Fibroblast of gingiva (primary cell): ENCODE measurements around the gene ADIRF.
"Not testable (repeated sequence)": the region's sequence is repeated elsewhere in the genome, so short reads cannot be mapped to it uniquely, and the experiment has no call there.

Experiments
- DNase-seq: peaks from one replicate; pipeline ENCODE4 v3.0.0-alpha.2; 2011; ENCODE audit warnings: low read depth

The ADIRF gene

DNA sequence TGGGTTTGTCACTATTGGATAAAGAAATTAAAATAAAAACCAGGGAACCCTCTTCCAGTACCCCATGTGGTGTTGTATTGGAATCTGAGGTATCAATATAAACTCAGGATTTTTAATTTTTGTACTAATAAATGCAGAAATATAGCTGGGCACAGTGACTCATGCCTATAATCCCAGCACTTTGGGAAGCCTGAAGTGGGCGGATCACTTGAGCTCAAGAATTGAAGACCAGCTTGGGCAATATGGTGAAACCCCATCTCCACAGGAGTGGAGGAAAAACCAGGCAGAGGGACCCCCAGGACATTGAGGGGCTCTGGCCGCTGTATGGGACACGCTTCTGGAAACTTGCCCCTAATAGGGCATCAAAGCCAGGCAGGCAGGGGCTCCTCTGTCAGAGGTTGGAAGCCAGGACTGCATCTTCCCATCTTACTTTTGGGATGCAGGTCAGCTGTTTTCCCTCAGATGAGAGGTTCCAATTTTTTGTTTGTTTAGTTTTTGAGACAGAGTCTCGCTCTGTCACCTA is 11.1 kb downstream of the ADIRF start:
- no peak for DNase-seq

DNA sequence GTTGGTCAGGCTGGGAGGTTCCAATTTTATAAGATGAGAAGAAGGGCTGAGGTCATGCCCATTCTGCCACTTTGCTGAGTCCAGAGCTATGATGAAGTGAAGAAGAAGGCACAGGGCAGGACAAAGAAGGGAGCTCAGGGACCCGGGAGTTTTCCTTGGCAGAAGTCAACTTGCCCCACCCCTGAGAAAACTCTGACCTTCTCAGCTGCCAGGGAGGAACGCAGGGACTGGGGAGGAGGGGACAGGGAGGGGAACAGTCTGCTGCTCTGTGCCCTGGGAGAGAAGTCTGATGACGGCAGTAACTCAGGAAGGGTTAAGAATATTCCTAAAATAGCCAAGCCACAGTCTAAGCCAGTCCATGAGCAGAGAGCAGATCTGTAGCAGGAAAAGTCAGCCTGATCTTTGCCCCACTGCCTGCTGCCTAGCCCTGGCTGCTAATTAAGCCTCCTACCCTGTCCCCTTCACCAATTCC is 11.7 kb downstream of the ADIRF start:
- peak; percentile 78 for DNase-seq

DNA sequence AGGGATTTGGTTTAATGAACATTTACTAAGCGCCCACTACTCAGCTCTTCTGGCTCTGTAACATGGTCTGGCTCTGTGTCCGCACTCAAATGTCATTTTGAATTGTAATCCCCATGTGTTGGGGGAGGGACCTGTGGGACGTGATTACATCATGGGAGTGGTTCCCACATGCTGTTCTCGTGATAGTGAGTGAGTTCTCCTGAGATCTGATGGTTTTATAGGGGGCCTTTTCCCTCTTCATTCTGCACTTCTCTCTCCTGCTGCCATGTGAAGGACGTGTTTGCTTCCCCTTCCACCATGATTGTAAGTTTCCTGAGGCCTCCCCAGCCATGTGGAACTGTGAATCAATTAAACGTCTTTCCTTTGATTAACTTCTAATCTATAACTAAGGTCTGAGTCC is 12.7 kb downstream of the ADIRF start:
- not testable (repeated sequence) for DNase-seq

DNA sequence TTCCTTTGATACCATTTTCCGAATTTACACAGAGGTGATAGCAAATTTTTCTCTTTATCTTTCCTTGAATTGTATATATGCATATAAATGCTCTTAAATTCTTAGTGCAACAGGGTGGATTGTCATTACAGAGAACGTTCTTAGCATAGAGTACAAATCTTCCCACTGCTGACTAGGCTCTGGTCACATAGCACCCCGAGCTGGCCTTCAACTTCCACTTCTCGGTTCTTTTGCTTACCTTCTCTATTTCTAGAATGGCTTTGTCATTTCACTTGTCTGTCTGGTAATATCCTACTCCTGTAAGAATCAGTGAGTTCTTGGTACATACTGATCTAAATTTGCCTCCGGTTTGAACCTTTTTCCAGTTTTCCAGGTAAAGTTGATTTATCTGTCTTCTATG is 13.4 kb downstream of the ADIRF start:
- no peak for DNase-seq

DNA sequence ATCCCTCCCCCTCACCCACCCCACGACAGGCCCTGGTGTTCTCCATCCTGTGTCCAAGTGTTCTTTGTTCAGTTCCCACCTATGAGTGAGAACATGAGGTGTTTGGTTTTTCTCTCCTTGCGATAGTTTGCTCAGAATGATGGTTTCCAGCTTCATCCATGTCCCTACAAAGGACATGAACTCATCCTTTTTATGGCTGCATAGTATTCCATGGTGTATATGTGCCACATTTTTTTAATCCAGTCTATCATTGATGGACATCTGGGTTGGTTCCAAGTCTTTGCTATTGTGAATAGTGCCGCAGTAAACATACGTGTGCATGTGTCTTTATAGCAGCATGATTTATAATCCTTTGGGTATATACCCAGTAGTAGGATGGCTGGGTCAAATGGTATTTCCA is 16.2 kb downstream of the ADIRF start:
- not testable (repeated sequence) for DNase-seq

DNA sequence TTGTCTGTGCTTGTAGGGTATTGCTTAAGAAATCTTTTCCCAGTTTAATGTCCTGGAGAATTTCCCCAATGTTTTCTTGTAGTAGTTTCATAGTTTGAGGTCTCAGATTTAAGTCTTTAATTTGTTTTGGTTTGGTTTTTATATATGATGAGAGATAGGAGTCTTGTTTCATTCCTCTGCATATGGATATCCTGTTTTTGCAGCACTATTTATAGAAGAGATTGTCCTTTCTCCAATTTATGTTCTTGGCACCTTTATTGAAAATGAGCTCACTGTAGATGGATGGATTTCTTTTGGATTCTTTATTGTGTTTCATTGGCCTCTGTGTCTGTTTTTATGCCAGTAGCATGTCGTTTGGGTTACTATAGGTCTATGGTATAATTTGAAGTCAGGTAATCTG is 20.2 kb downstream of the ADIRF start:
- DNase-seq = no peak

DNA sequence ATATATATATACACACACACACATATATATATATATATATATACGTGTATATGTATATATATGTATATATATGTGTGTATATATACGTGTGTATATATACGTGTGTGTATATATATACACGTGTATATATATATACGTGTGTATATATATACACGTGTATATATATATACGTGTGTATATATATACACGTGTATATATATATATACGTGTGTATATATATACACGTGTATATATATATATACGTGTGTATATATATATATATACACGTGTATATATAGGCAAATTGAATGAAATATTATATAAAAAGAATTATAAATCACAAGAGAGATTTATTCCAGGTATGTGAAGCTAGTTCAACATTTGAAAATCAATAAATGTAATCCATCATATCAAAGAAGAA is 23.1 kb downstream of the ADIRF start:
- not testable (repeated sequence) for DNase-seq

DNA sequence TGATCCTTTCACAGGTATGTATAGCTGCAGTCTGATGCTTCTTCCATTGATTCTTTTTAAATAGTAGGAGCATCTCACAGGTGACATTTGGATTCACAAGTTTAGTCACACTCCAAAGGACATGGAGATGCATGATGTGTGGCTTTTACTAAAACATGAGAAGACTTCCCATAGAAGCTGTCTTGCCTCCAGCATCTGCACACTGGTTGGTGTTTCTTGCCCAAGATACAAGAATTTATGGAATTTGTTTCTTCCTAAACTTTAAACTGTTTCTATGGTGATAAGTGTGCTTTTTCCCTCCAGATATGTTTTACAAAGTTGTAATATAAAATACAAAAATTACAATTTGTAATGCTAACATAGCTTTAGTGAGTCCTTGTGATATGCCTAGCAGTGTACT is 24.2 kb downstream of the ADIRF start:
- DNase-seq = peak; percentile 22

DNA sequence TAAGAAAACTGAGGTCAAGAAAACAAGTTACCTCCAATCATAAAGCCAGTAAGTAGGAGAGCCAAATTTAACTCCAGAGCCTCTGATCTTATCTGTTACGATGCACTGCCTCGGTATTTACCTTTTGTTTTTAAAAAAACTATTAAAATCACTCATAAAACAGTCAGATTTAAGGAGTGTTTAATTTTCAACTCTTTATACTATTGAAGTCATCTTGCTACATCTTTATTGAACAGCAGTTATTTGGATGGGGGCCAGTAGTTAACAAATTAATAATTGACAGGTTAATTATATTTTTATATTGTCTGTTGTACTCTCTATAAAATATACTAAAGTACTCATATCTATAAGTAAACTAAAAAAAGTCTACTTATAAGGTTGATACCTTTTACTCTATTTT is 24.6 kb downstream of the ADIRF start:
- DNase-seq = no peak

DNA sequence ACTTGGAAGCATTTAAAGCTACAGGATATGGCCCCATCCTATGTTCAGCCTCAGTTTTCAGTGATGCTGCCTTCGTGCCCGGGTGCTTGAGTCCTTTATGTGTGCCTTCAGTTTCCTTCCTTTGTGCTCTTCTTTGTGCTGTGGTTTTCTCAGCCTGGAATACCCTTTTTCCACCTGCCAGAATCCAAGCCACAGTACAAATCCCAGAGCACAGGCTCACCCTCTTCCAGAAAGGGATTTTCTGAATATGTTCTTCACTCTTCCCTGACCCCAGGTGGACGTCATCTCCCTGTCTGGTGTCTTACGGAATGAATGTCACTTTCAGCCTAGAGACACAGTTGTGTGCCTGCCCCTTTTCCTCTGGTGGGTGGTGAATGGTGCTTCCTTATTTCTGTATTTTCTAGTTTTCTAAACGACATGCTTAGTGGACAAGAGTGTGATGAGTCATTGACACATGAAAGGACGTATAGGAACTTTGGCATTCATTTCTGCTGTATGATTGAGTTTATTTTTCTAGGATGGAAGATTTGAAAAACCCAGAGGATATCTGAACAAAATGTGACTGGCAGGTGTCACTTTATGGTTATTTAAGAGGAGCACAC is 31.6 kb downstream of the ADIRF start:
- not testable (repeated sequence) for DNase-seq

DNA sequence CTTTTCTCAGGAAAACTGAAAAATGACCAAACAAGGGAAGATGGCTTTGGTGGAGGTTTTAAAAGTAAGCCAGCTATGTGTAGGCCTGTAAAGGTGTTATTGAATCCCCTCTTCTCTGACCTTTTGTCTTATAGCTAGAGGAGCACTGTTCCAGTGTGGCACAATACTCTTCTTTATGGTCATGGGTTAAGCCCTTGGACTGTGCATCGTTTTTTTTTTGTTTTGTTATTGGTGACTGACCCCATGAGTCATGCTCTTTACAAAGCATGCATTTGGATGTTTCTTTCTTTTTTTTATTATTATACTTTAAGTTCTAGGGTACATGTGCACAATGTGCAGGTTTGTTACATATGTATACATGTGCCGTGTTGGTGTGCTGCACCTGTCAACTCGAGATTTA is 32.2 kb downstream of the ADIRF start:
- peak; percentile 39 for DNase-seq

DNA sequence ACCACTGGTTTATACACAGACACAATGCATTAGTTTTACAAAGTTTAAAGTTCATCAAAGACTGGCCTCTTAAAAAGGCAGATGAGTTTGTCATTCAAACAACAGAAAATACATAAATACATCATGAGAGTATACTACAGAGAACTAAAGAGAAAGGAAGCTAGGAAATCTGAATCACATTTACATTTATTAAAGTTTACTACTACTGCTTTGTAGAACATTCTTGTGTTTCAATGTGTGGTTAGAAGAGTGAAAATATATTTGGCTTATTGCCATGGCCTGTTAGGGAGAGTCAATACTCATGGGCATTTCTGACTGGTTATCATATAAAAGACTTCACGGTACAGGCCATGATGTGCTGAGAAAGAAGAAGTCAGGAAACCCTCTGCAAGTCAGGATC is 38.8 kb downstream of the ADIRF start:
- DNase-seq = peak; percentile 24

DNA sequence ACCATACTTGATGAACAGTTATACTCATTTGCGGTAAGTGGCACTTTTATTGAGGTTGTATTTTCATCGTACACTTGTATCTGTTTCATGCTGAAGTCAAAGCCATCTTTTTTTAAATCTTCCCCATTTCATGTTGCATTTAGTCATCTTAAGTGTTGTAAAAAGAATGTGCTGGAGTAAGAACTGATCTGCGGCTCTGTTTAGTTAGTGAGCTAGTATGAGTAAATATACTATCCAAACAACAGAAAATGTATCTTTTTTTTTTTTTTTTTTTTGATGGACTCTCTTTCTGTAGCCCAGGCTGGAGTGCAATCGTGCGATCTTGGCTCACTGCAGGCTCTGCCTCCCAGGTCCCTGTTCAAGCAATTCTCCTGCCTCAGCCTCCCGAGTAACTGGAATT is 39.4 kb downstream of the ADIRF start:
- not testable (repeated sequence) for DNase-seq

DNA sequence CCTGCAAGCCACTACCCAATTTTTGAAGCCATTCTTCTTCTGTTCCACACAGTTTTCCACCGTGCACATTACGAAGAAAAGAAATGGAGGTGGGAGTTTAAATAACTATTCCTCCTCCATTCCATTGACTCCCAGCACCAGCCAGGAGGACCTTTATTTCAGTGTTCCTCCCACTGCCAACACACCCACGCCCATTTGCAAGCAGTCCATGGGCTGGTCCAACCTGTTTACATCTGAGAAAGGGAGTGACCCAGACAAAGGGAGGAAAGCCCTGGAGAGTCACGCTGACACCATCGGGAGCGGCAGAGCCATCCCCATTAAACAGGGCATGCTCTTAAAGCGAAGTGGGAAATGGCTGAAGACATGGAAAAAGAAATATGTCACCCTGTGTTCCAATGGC is 40.0 kb downstream of the ADIRF start:
- not testable (repeated sequence) for DNase-seq

DNA sequence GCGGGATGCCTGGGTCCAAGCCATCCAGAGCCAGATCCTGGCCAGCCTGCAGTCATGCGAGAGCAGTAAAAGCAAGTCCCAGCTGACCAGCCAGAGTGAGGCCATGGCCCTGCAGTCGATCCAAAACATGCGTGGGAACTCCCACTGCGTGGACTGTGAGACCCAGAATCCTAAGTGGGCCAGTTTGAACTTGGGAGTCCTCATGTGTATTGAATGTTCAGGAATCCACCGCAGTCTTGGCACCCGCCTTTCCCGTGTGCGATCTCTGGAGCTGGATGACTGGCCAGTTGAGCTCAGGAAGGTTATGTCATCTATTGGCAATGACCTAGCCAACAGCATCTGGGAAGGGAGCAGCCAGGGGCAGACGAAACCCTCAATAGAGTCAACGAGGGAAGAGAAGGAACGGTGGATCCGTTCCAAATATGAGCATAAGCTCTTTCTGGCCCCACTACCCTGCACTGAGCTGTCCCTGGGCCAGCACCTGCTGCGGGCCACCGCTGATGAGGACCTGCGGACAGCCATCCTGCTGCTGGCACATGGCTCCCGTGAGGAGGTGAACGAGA is 40.9 kb downstream of the ADIRF start:
- not testable (repeated sequence) for DNase-seq

DNA sequence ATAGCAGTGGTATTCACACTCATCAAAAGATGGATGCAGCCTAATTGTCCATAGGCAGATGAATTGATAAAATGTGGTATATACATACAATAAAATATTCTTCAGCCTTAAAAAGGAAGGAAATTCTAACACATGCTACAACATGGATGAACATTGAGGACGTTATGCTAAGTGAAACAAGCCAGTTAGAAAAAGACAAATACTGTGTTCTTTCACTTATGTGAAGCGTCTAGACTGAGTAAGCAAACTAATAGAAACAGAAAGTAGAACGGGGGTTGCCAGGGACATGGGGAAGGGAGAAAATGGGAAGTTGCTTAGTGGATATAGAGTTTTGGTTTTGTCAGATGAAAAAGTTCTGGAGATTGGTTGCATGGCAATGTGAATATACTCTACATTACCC is 45.2 kb downstream of the ADIRF start:
- DNase-seq = not testable (repeated sequence)

DNA sequence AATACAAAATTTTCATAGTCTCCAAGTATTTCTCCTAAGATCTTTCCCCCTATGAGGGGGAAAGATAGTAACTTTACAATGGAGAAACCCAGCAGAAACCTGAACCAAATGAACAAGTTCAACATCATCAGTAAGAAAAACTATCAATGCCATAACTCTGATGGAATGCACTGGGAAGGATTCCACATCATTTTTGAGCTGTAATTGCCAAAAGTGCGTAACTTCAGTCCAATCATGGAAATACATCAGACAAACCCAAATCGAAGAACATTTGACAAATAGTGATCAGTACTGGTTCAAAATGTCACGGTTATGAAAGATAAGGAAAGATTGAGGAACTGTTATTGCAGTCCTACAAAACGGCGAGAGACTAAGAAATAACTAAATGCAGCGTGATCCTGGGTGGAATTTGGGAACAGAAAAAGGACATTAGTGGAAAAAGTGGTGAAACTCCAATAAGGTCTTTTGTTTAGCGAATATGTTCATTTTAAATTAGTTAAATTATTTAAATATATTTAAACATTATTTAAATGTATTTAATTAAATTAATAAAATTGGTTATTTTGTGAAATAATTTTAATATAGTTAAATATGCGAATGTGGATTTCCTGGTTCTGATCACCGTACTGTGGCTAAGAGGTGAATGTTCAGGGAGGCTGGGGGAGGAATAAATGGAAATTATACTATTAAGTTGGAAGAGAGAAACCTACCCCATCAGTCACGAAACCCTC is 46.9 kb downstream of the ADIRF start:
- peak; percentile 27 for DNase-seq

DNA sequence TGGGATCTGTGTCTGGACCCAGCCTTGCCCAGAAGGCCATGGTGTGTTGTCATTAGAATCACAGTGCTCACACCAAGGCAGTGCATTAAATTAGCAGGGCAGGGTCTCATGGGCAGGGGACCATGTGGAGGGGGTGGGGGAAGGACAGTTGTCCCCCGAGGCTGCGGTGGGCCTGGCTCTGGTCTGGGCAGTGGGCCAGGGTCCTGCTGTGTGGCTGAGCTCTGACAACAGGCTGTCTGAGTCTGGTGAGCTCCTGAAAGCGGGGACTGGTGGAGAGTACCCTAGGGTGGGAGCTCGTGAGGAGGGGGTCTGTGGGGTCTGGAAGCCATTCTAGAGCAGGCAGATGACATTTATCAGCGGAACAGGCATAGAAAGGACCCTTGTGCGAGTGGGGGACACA is 49.8 kb downstream of the ADIRF start:
- DNase-seq = not testable (repeated sequence)

DNA sequence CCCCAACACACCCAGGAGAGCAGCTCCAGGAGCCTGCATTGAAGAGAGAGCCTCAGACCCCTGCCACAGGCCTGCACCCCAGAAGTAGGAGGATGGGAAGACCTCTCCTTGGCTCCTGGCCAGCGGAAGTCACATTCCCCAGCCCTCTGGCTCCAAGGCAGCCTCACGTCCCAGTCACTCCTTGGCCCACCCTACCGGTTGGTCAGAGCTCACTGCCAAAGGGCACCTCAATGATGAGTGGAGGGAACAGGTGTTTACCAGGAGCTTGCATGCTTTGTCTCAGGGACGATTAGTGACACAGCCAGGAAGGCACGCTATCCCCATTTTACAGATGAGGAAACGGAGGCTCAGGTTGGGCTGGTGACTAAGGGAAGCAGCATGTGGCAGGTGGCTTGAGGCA is 50.8 kb downstream of the ADIRF start:
- DNase-seq = not testable (repeated sequence)

DNA sequence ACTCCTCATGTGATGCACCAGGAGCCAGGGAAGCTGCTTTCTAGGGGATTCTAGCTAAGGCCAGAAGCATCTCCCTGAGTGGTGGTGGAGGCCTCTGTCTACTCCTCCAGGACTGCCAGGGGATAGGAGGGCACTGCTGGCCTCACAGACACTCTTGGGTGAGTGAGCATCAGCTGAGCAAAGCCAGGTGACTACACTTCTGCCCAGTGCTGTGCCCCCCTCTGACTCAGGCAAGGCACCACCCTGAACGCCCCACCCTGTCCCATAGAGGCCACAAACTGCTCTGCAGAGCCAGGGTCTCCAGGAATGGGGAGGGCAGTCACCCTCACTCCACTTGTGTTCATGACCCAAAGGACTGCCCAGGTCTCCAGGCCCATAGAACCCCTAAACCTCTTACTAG is 51.2 kb downstream of the ADIRF start:
- DNase-seq = not testable (repeated sequence)

DNA sequence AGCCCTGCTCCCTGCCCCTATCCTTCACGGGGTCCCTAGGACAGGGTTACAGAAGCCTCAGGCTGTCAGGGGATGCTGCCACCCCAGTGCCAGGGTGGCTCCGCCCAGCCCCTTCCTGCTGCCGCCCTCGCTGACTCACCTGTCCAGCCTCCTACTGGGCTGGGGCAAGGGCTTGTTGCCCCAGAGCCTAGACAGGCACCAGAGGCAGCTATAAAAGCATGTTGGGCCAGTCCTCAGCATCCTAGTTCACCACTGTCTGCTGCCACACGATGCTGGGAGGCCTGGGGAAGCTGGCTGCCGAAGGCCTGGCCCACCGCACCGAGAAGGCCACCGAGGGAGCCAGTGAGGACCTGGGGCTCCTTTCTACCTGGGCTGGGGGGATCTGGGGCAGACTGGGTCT is 51.8 kb downstream of the ADIRF start, which contains the start of gene FAM25A:
Gene FAM25A, plus strand, starts transcription at position 239 of the 400 bp plus-strand sequence. Its CDS starts 31 bp downstream, at position 270.
- DNase-seq = not testable (repeated sequence)
